ENCODE measurements around the gene SMARCA4.

SMARCA4 gene

DNA sequence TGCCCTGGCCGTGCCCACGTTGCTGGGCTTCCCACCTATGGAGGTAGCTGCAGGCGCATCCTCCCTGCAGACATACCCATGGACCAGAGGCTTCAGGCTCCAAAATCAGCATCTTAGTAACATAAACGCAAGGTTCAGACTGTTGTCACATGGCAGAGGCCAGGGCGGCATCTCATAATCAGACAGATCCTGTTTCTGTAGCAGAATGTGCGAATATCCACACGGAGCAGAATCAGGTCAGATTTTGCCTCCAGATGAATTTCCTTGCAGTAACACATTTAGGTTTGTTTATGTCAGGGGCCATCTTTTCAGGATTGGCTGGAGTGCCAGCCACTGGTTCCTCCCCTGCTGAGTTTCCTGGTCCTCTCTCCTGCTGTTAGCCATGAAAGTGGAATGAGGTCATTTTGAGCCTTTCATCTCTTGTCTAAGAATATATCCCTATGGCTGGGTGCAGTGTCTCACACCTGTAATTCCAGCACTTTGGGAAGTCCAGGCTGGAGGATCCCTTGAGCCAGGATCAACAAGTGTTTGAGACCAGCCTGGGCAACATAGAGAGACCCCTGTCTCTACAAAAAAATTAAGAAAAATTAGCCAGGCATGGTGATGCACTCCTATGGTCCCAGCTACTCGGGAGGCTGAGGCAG lies 20.5 kb downstream of the SMARCA4 start:
- H3K27ac Mint-ChIP-seq = peak overlapping the region in 1 of 3 experiments; percentile 11
- peaks cover 20% of the 10 kb centered on the region for H3K4me1 Mint-ChIP-seq
- no peak overlapping the region for H3K4me3 Mint-ChIP-seq
- no peaks in the 10 kb centered on the region for H3K27me3 Mint-ChIP-seq (ENCODE audit: low read depth)
- no peaks in the 10 kb centered on the region for H3K9me3 Mint-ChIP-seq
- TF ChIP-seq, protein P1, sequence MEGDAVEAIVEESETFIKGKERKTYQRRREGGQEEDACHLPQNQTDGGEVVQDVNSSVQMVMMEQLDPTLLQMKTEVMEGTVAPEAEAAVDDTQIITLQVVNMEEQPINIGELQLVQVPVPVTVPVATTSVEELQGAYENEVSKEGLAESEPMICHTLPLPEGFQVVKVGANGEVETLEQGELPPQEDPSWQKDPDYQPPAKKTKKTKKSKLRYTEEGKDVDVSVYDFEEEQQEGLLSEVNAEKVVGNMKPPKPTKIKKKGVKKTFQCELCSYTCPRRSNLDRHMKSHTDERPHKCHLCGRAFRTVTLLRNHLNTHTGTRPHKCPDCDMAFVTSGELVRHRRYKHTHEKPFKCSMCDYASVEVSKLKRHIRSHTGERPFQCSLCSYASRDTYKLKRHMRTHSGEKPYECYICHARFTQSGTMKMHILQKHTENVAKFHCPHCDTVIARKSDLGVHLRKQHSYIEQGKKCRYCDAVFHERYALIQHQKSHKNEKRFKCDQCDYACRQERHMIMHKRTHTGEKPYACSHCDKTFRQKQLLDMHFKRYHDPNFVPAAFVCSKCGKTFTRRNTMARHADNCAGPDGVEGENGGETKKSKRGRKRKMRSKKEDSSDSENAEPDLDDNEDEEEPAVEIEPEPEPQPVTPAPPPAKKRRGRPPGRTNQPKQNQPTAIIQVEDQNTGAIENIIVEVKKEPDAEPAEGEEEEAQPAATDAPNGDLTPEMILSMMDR (IDR thresholded peaks at IDR 0.05; ENCODE audit: unreplicated experiment in 3 of 3) = no peak
- H3K36me3 Mint-ChIP-seq (ENCODE audit: low read depth) = peaks cover 42% of the 10 kb centered on the region

DNA sequence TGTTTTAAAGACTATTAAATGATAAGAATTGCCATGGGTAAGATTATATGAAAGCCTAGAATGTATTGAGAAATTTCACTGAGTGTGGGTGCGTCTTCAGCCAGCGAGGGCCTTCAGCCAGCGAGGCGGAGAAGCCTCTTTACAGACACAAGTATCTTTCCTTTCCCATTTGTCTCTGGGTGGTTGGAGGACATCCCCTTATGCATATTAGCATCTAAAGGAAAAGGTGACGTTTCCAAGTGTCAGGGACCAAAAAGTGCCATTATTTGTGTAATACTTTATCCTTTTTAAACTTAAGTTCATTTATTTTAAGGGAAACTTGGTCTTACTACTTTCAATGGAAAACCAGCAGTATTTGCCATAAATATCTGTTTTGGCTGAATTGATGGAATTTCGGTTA lies 22.2 kb downstream of the SMARCA4 start:
- Mint-ChIP-seq H3K4me1 (peaks cover 16% of the 10 kb centered on the region), H3K4me3 (no peak overlapping the region), H3K9me3 (no peaks in the 10 kb centered on the region), H3K36me3 (ENCODE audit: low read depth) (peaks cover 46% of the 10 kb centered on the region), H3K27me3 (ENCODE audit: low read depth) (no peaks in the 10 kb centered on the region), H3K27ac (peak overlapping the region in 2 of 3 experiments; percentile 49 to 71)
- TF ChIP-seq, protein P1 (IDR thresholded peaks at IDR 0.05; ENCODE audit: unreplicated experiment in 3 of 3) = no peak

DNA sequence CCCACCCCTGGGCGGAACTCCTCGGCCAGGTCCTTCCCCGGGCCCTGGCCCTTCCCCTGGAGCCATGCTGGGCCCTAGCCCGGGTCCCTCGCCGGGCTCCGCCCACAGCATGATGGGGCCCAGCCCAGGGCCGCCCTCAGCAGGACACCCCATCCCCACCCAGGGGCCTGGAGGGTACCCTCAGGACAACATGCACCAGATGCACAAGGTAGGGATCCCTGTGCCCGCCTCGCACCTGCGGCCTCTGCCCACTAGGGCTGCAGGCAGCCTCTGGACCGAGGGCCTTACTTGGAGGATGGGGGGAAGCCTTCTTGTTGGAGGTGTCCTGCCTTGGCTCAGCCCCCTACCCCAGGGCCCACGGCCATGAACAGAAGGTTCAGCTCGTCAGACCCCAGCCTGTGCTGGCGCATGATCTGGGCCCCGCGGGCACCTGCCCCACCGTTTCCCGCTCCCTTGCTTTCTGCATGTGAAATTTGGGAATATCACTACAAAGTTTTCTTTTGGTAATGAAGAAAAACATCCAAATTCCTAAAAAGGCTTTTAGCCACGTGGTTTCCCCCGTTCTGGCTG lies 23.4 kb downstream of the SMARCA4 start:
- TF ChIP-seq, protein P1 (IDR thresholded peaks at IDR 0.05; ENCODE audit: unreplicated experiment in 3 of 3) = no peak
- H3K27ac Mint-ChIP-seq = no peak overlapping the region
- H3K36me3 Mint-ChIP-seq (ENCODE audit: low read depth) = peaks cover 48% of the 10 kb centered on the region
- no peak overlapping the region for H3K4me3 Mint-ChIP-seq
- peaks cover 9% of the 10 kb centered on the region for H3K4me1 Mint-ChIP-seq
- no peaks in the 10 kb centered on the region for H3K9me3 Mint-ChIP-seq
- no peaks in the 10 kb centered on the region for H3K27me3 Mint-ChIP-seq (ENCODE audit: low read depth)

DNA sequence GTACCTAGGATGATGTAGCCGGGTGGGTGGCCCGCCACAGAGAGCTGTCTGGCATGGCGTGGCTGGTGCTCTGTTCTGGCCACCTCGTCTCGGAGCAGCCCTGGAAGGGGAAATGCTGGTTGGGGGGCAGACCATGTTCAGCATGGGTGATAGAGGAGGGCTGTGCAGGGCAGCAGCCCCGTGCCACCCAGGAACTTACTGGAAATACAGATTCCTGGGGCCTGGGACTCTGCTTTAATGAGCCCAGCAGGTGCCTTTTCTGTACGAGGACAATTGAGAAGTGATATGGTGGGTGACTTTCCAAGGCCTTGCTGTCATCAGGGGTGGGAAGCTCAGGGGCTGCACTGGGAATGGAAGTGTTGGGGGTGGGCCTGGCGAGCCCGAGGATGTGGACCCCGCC lies 24.7 kb downstream of the SMARCA4 start:
- Mint-ChIP-seq H3K9me3 (no peaks in the 10 kb centered on the region), H3K27me3 (ENCODE audit: low read depth) (no peaks in the 10 kb centered on the region), H3K4me1 (peaks cover 5% of the 10 kb centered on the region), H3K4me3 (no peak overlapping the region), H3K27ac (no peak overlapping the region), H3K36me3 (ENCODE audit: low read depth) (peaks cover 49% of the 10 kb centered on the region)
- TF ChIP-seq, protein P1 (IDR thresholded peaks at IDR 0.05; ENCODE audit: unreplicated experiment in 3 of 3) = no peak

DNA sequence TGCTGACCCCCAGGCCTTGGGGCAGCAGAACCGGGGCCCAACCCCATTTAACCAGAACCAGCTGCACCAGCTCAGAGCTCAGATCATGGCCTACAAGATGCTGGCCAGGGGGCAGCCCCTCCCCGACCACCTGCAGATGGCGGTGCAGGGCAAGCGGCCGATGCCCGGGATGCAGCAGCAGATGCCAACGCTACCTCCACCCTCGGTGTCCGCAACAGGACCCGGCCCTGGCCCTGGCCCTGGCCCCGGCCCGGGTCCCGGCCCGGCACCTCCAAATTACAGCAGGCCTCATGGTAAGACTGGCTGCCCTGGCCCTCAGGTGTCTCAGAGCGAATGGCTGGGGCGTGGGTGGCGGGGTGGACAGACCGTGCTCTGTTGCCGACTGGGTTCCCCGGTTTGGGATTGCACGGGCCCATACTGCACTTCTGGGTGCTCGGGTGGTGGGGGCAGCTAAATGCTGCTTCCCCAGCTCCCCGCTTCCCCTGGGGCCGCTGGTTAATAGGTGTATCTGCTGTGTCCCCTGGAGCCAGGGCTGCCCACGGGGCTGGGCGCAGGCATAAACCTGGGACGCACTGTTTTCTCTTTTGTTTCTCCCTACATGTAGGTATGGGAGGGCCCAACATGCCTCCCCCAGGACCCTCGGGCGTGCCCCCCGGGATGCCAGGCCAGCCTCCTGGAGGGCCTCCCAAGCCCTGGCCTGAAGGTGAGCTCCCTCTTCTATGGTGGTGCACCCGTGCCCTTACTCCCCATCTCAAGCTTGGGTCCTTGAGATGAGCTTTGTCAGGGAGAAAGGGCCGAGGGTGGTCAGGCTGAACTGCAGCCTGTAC lies 25.7 kb downstream of the SMARCA4 start:
- no peak overlapping the region for H3K27ac Mint-ChIP-seq
- H3K36me3 Mint-ChIP-seq (ENCODE audit: low read depth) = peaks cover 45% of the 10 kb centered on the region
- H3K4me3 Mint-ChIP-seq = no peak overlapping the region
- H3K9me3 Mint-ChIP-seq = no peaks in the 10 kb centered on the region
- H3K27me3 Mint-ChIP-seq (ENCODE audit: low read depth) = no peaks in the 10 kb centered on the region
- H3K4me1 Mint-ChIP-seq = peaks cover 5% of the 10 kb centered on the region
- TF ChIP-seq, protein P1 (IDR thresholded peaks at IDR 0.05; ENCODE audit: unreplicated experiment in 3 of 3) = no peak

All from nephron (organoid).